K562 (cell line): ENCODE measurements around the gene CSKMT. TPM values are rescaled to one million over a fixed set of nuclear protein-coding genes. Genes with fewer than 3 reads are reported as not detected.

Experiments used
- BDP1 ChIP-seq: IDR thresholded peaks from 3 replicates; pipeline ENCODE4 v1.6.1; 2011; ENCODE audit not compliant: insufficient read length, insufficient read depth
- CHD4 ChIP-seq: fragments of 200-600 bp; sonication (generic); IDR thresholded peaks from 3 replicates; pipeline ENCODE4 v1.6.1; 2012; ENCODE audit warnings: low read depth, mild to moderate bottlenecking, mixed read lengths, low read length, inconsistent platforms; ENCODE audit not compliant: insufficient read depth, insufficient replicate concordance, poor library complexity, severe bottlenecking
- CXXC5 ChIP-seq: fragments of 250-450 bp; sonication (Bioruptor Pico); IDR thresholded peaks from 2 replicates; pipeline ENCODE4 v1.8.0; 2022; ENCODE audit warnings: inconsistent platforms, mild to moderate bottlenecking, moderate library complexity
- ETV1 ChIP-seq: fragments of 450-650 bp; conservative IDR thresholded peaks from 2 replicates; pipeline ENCODE4 v1.6.1; 2016; ENCODE audit warnings: missing genetic modification characterization, control low read depth, low read depth, missing compliant biosample characterization
- KDM5B ChIP-seq: fragments of 200-600 bp; sonication (generic); IDR thresholded peaks from 2 replicates; pipeline ENCODE4 v1.6.1; 2012; ENCODE audit warnings: low read depth, mild to moderate bottlenecking, moderate library complexity, low read length, control low read depth, inconsistent platforms; ENCODE audit not compliant: insufficient replicate concordance
- MTF1 ChIP-seq: fragments of 250-450 bp; sonication (Bioruptor Pico); IDR thresholded peaks from 2 replicates; pipeline ENCODE4 v1.9.0; 2021; ENCODE audit warnings: moderate library complexity, mild to moderate bottlenecking, inconsistent platforms, borderline replicate concordance
- NCOR1 ChIP-seq: fragments of 450-650 bp; IDR thresholded peaks from 2 replicates; pipeline ENCODE4 v1.6.1; 2016; ENCODE audit warnings: mild to moderate bottlenecking, moderate library complexity
- NFE2L1 ChIP-seq: fragments of 450-650 bp; IDR thresholded peaks from 2 replicates; pipeline ENCODE4 v1.6.1; 2016; ENCODE audit warnings: missing genetic modification characterization, low read depth, mild to moderate bottlenecking, missing compliant biosample characterization, moderate library complexity, borderline replicate concordance
- NFRKB ChIP-seq: fragments of 450-650 bp; IDR thresholded peaks from 2 replicates; pipeline ENCODE4 v1.6.1; 2016; ENCODE audit warnings: low read depth
- NR2C1 ChIP-seq, 2 experiments: fragments of 450-650 bp; IDR thresholded peaks; 2 replicates each; pipeline ENCODE4 v1.6.1; 2017; ENCODE audit warnings: mild to moderate bottlenecking in 2 of 2, antibody characterized with exemption in 1 of 2, inconsistent platforms in 1 of 2, missing compliant biosample characterization in 1 of 2, missing genetic modification characterization in 1 of 2
- NUFIP1 ChIP-seq: fragments of 450-650 bp; IDR thresholded peaks from 2 replicates; pipeline ENCODE4 v1.6.1; 2018; ENCODE audit not compliant: partially characterized antibody
- POLR2B ChIP-seq: fragments of 450-650 bp; IDR thresholded peaks from 2 replicates; pipeline ENCODE4 v1.6.1; 2018; ENCODE audit warnings: low read depth; ENCODE audit not compliant: partially characterized antibody
- RBM39 ChIP-seq: fragments of 200-400 bp; formaldehyde crosslinking; optimal IDR thresholded peaks from 2 replicates; pipeline ENCODE3; 2018; ENCODE audit warnings: low read depth, low read length
- RCOR1 ChIP-seq, 2 experiments: IDR thresholded peaks; 2 replicates each; pipeline ENCODE4 v1.6.1; 2012; ENCODE audit warnings: low read depth in 2 of 2, low read length in 2 of 2, borderline replicate concordance in 1 of 2, improper control_type of control experiment in 1 of 2
- TGIF2 ChIP-seq: sonication (generic); formaldehyde crosslinking; IDR thresholded peaks from 2 replicates; pipeline ENCODE4 v1.8.1; 2022; ENCODE audit warnings: mild to moderate bottlenecking, missing genetic modification reagents, moderate library complexity
- ZFP30 ChIP-seq: fragments of 250-450 bp; sonication (Bioruptor Pico); IDR thresholded peaks from 2 replicates; pipeline ENCODE4 v1.8.0; 2022; ENCODE audit warnings: moderate library complexity, mild to moderate bottlenecking, inconsistent platforms, borderline replicate concordance
- ZFP36 ChIP-seq: fragments of 150-350 bp; IDR thresholded peaks from 2 replicates; pipeline ENCODE4 v1.6.1; 2018; ENCODE audit warnings: low read length, low read depth; ENCODE audit not compliant: partially characterized antibody
- ZNF175 ChIP-seq: fragments of 200-800 bp; sonication (Bioruptor generic); IDR thresholded peaks from 2 replicates; pipeline ENCODE4 v1.6.1; 2016; ENCODE audit warnings: low read depth, mild to moderate bottlenecking, missing genetic modification characterization, missing compliant biosample characterization
- ZNF41 ChIP-seq: fragments of 250-450 bp; sonication (Bioruptor Pico); conservative IDR thresholded peaks from 2 replicates; pipeline ENCODE4 v1.4.0; 2020; ENCODE audit warnings: mild to moderate bottlenecking
- ZNF77 ChIP-seq: fragments of 250-450 bp; sonication (Bioruptor Pico); IDR thresholded peaks from 2 replicates; pipeline ENCODE4 v1.5.0; 2020
- polyA plus RNA-seq, 8 experiments: library from polyadenylated mRNA; depleted of rRNA in 4 of 8; stranded (reverse) in 5 of 8; unstranded in 3 of 8; fragments of >200 nt; fragmentation: Nextera tagmentation in 2 of 8; fragmentation: Illumina TruSeq in 1 of 8; extraction: Ambion mirVana in 2 of 8; extraction: Trizol in 1 of 8; gene quantifications; 2 replicates each; pipeline versions ENCODE4 v1.2.1 to v1.2.3, GENCODE V29; 2011 to 2014; ENCODE audit warnings: inconsistent platforms in 1 of 8, missing spikeins in 1 of 8
- total RNA-seq, 7 experiments: library from RNA; depleted of rRNA in 6 of 7; stranded (reverse); fragments of >200 nt in 6 of 7; fragmentation: Illumina TruSeq in 2 of 7; extraction: Trizol in 2 of 7; gene quantifications; 2 replicates each; pipeline versions ENCODE4 v1.2.1 to v1.2.3, GENCODE V29; 2011 to 2021; ENCODE audit warnings: low replicate concordance in 1 of 7
- TF ChIP-seq, protein P1 (sequence below): fragments of 450-650 bp; IDR thresholded peaks from 2 replicates; pipeline ENCODE4 v1.6.1; 2018; ENCODE audit not compliant: partially characterized antibody
- TF ChIP-seq, protein P2 (sequence below): sonication (generic); formaldehyde crosslinking; IDR thresholded peaks from 2 replicates; pipeline ENCODE4 v1.8.0; 2022; ENCODE audit warnings: mild to moderate bottlenecking, missing genetic modification reagents
- TF ChIP-seq, protein P3 (sequence below): fragments of 450-650 bp; IDR thresholded peaks from 2 replicates; pipeline ENCODE4 v1.6.1; 2016; ENCODE audit warnings: antibody characterized with exemption

The CSKMT gene
- total and polyA plus RNA-seq, 9 of the 15 experiments (the other 6 are each of a cell fraction or from before 2014, with no cell fraction given): 10.3 to 108 (median 27.2) TPM

- TF ChIP-seq, protein P1, sequence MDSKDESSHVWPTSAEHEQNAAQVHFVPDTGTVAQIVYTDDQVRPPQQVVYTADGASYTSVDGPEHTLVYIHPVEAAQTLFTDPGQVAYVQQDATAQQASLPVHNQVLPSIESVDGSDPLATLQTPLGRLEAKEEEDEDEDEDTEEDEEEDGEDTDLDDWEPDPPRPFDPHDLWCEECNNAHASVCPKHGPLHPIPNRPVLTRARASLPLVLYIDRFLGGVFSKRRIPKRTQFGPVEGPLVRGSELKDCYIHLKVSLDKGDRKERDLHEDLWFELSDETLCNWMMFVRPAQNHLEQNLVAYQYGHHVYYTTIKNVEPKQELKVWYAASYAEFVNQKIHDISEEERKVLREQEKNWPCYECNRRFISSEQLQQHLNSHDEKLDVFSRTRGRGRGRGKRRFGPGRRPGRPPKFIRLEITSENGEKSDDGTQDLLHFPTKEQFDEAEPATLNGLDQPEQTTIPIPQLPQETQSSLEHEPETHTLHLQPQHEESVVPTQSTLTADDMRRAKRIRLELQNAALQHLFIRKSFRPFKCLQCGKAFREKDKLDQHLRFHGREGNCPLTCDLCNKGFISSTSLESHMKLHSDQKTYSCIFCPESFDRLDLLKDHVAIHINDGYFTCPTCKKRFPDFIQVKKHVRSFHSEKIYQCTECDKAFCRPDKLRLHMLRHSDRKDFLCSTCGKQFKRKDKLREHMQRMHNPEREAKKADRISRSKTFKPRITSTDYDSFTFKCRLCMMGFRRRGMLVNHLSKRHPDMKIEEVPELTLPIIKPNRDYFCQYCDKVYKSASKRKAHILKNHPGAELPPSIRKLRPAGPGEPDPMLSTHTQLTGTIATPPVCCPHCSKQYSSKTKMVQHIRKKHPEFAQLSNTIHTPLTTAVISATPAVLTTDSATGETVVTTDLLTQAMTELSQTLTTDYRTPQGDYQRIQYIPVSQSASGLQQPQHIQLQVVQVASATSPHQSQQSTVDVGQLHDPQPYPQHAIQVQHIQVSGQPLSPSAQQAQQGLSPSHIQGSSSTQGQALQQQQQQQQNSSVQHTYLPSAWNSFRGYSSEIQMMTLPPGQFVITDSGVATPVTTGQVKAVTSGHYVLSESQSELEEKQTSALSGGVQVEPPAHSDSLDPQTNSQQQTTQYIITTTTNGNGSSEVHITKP: no peak
- TF ChIP-seq NCOR1: no peak
- no peak for TF ChIP-seq POLR2B
- no peak for TF ChIP-seq MTF1 (CRISPR knock-in tag)
- no peak for TF ChIP-seq CXXC5 (CRISPR knock-in tag)
- TF ChIP-seq ZNF175 (CRISPR knock-in tag): no peak
- no peak for TF ChIP-seq RBM39
- no peak for TF ChIP-seq KDM5B
- TF ChIP-seq BDP1: no peak
- TF ChIP-seq RCOR1 (IDR thresholded peaks at IDR 0.05; ENCODE audit: borderline replicate concordance in 1 of 2, low read depth in 2 of 2, low read length in 2 of 2): peak in 1 of 2 experiments; percentile 55; a peak in 2 of 4 replicates
- TF ChIP-seq ZNF41: no peak
- no peak for TF ChIP-seq NFE2L1 (tag)
- TF ChIP-seq, protein P2, sequence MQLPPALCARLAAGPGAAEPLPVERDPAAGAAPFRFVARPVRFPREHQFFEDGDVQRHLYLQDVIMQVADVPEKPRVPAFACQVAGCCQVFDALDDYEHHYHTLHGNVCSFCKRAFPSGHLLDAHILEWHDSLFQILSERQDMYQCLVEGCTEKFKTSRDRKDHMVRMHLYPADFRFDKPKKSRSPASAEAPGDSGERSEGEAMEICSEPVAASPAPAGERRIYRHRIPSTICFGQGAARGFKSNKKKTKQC (CRISPR knock-in tag): no peak
- peak; percentile 38 for TF ChIP-seq ZFP36
- no peak for TF ChIP-seq ZFP30 (CRISPR knock-in tag)
- TF ChIP-seq NR2C1 (IDR thresholded peaks at IDR 0.05): no peak
- TF ChIP-seq NR2C1 (tag; IDR thresholded peaks at IDR 0.05): no peak
- no peak for TF ChIP-seq ETV1 (tag)
- TF ChIP-seq CHD4: no peak
- TF ChIP-seq NUFIP1: no peak
- TF ChIP-seq ZNF77 (CRISPR knock-in tag): no peak
- TF ChIP-seq NFRKB: no peak
- TF ChIP-seq TGIF2: no peak
- TF ChIP-seq, protein P3, sequence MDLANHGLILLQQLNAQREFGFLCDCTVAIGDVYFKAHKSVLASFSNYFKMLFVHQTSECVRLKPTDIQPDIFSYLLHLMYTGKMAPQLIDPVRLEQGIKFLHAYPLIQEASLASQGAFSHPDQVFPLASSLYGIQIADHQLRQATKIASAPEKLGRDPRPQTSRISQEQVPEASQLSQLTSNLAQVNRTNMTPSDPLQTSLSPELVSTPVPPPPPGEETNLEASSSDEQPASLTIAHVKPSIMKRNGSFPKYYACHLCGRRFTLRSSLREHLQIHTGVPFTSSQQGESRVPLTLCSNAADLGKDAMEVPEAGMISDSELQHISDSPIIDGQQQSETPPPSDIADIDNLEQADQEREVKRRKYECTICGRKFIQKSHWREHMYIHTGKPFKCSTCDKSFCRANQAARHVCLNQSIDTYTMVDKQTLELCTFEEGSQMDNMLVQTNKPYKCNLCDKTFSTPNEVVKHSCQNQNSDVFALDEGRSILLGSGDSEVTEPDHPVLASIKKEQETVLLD: no peak
Measured at GRCh38 chr11:62694455-62695167, 29.5 kb downstream of the CSKMT start (continued).
